Activated CD4-positive, alpha-beta T cell treated with anti-CD3 and anti-CD28 coated beads, Interleukin-10, Interleukin-2, amounts not matched to agents 100 ng/mL and 50 ng/mL, durations not matched to agents 16 hours and 8 hours (primary cell): ENCODE measurements around the gene KCNIP3.
"Not testable (repeated sequence)": the region's sequence is repeated elsewhere in the genome, so short reads cannot be mapped to it uniquely, and the experiment has no call there.

ENCODE experiments used
- DNase-seq: peaks from one replicate; pipeline ENCODE4 v3.0.0-alpha.2; 2020

KCNIP3 gene

DNA sequence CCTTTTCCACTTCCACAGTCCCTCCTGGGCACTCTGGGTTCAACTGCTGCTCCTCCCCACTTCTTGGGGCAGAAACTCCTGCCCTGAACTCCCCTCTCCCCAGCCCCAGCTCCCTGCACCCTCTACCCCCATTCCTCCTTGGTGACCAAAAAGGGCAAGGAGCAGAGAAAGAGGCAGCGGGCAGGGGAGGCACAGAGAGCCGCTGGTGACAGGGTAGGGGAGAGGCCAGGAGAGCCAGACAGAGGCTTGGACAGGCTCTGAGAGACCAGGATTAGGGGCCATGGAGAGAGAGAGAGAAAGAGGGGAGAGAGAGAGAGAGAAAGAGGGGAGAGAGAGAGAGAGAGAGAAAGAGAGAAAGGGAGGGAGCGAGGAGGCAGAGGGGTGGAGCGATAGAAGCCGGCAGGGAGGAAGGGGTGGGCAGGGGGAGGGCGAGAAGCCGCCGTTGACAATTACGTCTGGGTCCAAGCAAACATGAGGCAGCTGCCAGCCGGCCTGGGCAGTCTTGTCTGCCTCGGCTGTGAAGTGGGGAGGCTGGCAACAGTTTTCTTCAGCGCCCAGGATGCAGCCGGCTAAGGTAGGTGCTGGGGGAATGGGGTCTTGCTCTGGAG is at the start of gene KCNIP3:
KCNIP3 (plus strand) TSS at position 468 of the 608 bp plus-strand sequence; CDS start at position 560, 92 bp downstream.
- DNase-seq: no peak

DNA sequence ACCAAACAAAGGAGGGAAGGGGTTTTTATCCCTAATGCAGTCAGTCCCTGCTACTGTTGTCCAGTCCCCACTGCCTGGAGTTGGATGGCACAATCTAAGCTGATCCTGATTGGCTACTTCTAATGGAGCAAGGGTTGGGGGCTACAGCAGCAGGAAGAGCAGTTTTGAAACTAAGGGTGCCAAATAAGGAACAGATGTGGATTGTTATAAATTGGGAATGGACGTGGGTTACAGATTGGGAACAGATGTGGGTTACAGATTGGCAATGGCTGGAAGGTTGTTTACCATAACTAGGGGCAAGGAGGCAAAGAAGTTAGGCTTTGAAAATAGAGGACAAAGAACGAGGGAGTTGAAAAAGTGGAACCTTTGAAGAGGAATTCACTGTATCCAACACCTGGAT is 38.9 kb upstream of the KCNIP3 start:
- DNase-seq: no peak

DNA sequence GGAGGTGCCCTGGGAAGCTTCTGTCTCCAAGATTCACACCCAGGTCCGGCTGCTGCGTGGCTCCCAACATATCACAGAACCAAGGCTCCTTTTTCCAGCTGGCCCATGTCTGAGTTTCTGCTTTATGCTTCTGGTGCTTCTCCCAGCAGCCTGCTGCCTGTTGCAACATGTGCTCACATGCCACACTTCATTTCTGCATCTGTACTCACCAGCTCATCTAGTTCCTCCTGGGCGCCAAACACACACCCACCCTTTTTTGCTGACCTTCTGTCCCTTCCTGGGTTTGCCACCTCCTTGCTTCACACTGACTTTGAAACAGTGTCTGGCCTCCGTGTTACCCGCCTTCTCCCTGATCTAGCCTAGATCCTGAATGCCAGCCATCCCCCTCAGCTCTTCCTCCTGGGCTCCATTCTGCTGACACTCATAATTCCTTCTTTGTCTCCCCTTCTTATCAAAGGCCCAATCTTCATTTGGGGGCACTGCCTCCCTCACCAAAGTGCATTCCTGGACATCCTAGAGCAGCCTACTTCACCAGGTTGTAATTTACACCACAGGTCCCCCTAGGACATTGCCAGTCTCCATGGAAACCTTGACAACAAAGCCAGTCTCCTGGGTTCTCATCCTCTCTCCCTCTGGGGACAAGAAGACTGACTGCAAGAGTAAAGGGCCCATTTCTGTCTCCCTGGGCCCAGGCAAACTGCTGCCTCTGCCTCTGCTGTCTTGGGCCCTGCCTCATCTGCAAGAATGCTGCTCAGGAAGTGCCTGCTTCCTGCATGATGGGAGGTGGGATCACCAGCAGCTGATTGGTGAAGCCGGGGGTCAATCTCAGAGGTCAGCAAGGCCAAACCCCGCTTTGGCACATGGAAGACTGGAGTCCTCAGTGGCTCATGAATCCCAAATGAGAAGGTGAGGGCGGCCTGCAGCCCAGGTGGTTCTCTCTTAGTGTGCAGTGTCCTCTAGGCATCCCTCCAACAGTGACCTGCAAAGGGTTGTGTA is 36.8 kb upstream of the KCNIP3 start:
- no peak for DNase-seq

DNA sequence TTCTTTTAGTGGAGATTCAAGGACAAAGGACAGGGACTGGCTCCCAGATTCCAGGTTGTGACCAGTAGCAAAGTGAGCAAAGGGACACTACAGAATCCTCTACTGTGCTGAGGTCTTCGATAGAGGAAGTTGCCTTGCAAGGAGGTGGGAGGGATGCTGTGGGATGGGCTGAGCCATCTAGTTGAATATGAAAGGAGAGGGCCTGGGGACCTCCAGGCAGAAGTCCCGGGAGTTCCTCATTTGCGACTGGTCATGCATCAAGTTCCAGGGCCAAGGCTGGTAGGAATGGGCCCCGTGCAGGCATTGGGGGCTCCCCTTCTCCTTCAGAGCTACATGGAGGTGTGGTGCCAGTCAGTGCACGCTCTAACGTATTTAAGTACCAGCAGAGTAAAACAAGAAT is 35.5 kb upstream of the KCNIP3 start:
- no peak for DNase-seq

DNA sequence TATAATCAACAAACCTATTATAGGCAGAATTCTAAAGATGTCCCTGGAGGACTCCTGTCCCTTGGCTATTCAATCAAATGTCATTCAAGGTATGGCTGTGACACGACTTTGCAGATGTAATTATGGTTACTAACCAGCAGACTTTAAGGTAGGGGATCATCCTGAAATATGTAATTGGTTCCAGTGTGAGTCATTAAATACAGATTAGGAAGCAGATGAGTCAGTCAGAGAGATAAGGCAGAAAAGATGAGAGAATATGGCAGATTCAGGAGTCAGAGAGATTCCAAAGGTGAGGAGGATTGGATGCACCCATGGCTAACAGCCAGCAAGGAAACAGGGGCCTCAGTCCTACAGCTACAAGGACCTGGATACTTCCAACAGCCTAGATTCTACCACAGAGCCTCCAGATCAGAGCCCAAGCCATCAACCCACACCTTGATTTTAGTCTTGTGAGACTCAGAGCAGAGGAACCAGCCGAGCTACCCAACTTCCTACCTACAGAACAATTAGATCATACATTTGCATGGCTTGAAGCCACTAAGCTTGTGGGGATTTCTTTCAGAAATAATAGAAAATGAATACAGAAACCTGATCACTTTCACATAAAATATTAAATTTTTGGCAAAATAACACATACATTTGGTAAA is 34.1 kb upstream of the KCNIP3 start:
- DNase-seq: no peak

DNA sequence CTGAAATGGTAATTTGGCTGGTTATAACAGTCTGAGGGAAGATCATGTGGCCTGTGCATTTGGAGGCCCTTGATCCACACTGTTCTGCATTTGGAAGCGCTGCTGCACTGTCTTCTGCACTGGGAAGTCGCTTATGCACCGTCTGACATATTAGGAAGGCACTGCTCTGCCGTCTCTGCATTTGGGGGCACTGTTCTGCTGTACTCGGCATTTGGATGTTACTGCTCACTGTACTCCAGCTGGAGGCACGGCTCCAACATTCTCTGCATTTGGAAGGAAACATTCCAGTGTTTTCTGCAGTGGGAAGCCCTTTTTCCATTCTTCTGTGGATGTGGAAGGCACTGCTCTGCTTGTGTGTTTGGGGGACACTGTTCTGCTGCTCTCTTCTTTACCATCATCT is 32.5 kb upstream of the KCNIP3 start:
- DNase-seq: no peak

DNA sequence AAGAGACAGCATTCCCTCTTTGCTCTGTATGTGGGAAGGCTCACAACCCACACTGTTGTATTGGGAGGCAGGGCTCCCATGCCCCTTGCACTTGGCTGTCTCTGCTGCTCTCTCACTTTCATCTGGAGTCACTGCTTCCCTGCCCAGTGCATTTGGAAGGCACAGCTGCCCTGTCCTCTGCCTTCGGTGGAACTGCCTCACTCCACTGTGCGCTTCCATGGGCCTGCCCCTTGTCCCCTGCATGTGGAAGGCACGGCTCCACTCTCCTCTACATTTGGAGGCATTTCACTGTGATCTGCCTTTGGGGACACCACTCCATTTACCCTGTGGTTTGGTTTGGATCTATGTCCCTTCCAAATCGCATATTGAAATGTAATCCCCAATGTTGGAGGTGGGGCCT is 32.0 kb upstream of the KCNIP3 start:
- DNase-seq: no peak

DNA sequence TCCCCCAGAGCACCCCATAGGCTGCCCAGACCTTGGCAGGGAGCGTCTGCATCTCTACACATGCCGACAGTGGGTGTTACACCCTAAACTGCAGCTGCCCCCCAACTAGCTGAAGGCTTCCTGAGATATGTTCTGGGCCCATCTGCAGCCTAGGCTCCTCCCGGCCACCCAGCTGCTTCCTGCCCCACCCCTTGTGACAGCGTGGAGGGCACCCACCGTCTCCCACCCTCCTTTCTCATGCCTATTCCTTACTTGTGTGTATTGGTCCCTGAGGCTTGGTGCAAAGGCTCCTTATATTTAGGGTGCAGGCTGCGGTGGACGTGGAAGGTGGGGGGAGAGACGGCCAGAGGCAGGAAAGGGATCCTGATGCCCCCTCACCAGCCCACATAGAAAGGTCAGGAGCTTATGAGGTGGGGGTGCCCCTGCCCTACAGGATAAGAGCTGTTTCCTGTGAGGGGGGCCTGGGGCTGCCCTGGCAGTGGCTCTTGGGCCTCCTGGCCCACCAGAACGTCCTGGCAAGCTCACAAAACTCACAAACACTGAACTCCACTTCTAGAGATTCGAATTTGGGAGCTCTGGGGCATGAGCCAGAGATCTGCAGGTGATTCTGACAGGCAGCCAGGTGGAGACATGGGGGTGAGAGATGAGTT is 30.2 kb upstream of the KCNIP3 start:
- DNase-seq: no peak

DNA sequence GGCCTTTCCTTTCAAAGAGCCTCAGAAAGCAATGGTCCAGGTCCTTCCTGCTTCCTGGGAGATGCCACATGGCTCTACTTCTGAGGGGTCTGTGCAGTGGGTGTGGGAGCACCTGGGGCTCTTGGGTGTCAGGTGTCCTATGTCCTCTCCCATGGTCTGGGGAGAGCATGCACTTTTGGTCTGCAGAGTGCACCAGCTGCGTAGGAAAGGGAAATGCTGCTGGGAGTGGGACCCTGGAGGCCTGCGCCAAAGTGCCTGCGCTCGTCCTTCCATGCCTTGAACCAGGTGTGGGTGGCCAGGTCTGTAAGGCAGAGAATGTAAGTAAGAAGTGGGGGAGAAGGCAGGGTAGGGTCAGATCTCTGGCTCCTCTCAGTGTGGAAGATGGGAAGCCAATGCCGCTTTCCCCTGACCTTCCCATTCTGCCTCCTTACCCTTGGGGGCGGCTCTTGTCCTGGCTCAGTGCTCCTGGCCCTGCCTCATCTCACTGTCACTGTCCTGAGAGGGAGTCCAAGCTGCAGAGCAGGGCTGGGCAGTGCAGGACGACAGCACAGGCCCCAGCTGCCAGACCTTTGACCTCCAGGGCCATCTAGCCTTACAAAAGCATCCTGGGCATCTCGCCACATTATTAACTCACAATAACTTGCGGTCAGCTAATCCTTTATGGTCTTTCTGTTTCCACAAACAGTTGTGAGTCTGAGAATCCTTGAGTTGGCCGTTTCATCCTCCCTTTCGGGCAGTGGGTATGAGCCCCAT is 29.5 kb upstream of the KCNIP3 start:
- no peak for DNase-seq

DNA sequence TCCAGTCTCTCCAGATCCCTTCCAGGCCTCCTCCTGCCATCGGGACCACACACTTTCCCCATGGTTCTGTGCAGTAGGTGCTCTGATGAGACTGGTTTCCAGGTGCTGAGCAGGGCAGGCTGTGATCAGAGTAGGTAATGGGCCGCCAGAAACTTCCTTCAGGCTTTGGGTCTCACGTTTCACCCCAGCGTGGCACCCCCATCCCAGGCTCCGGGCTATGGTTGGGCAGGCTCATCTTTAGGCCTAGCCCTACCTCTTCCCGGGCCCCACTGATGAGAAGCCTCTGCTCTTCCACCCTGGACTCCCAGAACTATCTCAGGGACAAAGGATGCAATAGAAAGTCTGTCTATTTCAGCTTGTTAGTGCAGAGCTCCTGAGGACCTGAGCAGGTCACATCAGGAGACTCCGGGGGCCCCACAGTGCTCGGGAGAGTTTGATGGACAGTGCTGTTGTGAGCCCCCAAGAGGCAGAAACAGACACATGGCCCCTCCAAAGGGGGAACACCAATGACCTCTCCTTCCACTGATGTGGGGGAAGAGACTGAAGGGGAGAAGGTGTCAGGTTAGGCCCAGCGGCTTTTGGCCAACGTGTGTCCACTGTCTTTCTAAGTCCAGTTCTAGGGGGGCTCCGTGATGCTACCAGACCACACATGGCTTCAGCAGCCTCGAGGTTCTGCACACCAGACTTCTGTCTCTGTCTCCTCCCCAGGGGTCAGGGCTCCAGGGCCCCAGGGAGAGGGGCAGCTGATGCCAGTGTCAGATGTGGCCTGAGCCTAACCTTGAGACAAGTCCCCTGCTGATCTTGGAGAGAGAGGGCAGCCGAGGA is 28.7 kb upstream of the KCNIP3 start:
- DNase-seq: no peak

DNA sequence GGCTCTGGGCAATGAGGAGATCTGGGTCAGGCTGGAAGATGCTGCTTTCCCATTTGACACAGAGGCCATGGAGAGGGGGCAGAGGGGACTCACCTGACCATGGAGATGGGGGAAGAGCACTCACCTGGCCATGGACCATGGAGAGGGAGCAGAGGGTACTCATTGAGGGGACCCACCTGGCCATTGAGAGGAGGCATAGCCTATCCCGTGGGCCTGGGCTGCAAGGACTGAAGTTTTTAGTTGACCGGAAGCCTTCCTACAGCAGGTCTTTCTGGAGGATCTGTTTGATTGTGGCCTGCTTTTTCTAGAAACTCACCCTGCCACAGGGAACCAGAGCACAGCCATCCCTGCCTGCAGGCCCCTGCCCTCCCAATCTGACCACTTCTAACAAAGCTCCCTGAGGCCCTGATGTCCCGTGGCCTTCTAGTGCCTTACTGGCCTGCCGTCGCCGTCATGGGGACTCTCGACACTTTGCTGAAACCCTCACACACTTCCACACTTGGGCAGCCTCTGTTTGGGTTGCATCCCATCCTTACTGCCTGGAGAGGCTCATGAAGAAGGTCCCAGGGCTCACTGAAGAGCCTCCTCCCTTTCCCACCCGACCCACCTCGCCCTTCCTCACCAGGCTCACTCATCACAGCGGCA is 28.0 kb upstream of the KCNIP3 start:
- no peak for DNase-seq

DNA sequence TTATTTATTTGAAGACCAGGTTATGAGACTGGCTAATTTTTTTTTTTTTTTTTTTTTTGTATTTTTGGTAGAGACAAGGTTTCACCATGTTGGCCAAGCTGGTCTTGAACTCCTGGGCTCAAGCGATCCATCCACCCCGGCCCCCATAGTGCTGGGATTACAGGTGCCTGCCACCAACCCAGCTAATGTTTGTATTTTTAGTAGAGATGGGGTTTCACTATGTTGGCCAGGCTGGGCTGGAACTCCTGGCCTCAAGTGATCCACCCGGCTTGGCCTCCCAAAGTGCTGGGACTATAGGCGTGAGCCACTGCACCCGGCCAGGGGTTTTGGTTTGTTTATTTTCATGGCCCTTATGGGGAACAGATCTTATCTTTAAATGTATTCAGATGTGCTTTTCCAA is 27.4 kb upstream of the KCNIP3 start:
- DNase-seq: not testable (repeated sequence)

DNA sequence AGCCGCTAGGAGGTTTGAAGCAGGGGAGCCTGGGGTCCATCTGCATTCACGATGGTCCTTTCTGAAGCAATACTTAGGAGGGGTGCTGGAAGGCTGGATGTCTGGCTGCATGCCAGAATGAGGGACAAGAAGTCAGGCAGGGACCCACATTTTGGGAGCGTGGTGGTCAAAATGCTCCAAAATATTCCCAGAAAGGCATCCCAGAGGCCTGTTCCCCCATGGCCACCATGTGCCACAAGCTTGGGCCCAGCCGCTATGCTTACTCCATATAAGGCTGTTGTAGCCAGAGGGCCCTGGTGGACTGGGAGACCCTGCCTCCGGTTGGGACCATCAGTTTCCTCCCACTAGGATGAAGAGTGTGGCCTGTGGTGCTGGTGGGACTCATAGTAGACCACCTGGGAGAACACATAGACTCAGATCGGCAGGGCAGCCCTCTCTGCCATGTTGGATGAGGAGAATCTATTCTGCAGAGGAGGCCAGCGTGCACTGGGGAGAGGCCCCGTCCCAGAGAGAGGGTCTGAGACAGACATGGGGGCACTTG is 26.5 kb upstream of the KCNIP3 start:
- no peak for DNase-seq

DNA sequence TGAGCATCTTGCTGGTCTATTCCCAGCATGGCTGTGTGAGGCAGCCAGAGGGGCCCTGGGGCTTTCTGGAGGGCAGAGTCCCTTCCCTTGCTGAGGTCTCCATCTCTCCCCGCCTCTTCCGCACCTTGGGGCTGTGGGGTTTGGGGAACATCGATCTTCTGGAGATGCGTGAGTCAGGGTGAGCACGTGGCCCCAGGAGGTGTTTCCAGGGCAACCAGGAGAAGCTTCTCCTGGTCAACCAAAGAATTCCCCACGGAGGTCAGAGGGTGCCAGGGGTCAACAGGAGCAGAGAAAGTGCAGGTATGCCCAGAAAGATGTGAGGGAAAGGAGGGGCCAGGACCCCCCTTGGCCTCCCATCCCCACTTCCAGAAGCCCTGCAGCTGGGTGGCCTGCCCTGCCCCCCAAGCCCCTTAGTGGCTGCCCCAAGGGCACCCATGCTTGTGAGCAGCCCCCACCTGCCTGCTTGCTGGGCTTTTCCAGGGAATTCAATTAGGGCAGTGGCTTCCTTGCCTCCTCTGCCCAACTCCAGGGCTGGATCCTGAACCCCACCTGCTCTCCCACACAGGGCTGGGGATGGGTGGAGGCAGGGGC is 25.7 kb upstream of the KCNIP3 start:
- no peak for DNase-seq

DNA sequence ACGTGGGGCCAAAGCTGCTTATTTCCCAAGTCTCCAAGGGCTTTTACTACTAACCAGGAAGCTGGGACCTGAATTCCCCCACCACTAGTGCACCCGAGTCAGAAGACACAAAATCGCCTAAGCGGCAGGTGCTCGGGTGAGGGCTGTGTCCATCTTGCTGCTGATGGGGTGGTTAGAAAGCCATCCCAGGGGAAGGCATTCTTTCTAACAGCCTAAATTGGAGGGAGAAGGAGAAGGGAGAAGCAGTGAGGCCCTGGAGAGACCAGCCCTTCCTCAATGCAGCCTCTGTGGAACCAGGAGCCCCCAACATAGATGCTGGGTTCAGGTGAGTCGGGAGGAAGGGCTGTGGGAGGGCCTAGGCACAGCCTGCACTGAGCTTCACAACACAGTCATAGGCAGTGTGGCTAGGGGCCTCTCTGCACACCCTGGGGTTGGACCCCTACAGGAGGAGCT is 24.8 kb upstream of the KCNIP3 start:
- DNase-seq: no peak

DNA sequence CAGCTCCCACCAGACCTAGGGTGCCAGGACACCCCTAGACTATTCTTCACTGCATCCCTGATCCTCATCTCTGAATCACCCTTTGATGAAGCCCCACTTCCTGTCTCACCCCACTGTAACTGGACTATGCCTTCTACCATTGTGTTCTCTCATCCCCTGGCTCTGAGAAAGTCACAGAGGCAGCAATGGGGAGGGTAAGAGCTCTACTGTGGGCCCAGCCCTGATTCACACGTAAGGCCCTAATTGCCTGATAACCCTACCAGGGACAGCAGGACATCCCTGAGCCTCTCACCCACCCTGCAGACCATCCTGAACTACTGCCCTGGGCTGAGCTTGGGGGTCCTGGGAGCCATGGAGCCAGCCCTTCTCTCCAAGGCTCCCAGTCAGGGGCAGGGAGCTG is 24.4 kb upstream of the KCNIP3 start:
- DNase-seq: no peak

DNA sequence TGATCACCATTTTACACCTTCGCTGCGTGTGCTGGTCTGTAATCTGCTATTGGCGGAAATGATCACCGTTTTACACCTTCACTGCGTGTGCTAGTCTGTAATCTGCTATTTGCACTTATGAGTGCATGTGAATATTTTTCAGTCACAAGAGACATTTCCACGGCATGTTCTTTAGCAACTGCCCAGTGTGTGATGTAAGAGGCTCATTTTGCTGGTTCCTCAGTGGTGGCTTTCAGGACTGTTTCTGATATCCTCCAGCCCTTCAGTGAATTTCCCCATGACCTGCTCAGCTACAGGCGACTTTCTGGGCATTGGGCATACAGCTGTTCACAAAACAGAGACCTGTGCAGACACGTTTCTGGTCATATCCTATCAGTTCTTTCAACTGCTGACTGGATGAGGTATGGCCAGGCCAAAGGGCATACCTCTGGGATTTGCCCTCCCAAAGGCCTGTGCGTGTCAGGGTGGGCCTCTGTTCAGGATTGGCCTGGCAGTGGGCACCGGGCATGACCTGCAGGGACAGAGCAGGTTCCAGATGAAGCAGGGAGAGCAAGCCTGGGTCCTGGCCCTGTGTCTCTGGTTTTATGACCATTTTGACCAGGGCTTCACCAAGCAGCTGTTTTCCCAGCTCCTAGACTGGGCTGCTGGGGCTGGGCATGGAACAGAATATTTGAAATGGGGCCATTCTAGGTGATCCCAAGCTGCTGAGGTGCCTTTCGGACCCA is 23.4 kb upstream of the KCNIP3 start:
- DNase-seq: no peak

DNA sequence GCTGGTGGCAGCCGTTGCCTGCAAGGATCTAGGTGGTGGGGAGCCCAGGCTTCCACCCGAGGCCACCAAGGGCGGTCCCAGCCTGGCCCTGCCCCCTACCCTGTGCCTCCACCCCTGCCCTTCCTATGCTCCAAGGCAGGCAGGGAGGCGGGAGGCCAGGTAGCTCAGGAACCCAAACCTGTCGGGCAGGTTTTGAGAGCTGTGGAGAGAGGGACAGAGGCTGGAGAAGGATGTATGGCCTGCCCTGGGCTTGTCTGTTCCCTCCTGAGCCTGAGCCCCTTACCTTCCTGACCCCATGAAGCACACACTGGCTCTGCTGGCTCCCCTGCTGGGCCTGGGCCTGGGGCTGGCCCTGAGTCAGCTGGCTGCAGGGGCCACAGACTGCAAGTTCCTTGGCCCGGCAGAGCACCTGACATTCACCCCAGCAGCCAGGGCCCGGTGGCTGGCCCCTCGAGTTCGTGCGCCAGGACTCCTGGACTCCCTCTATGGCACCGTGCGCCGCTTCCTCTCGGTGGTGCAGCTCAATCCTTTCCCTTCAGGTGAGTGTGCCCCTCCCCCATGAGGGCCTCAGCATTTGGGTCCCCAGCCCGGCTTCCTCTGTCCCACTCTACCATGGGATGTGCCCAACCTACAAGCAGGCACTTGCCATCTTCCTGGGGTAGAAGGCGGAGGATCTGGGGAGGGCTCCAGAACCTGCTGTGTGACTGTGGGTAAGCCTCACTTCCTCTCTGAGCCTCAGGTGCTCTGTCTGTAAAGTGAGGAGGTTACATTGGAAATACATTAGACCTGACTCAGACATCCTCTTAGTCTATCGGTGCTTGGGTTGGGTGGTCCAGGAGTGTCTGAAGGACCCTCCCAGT is 22.6 kb upstream of the KCNIP3 start, which contains the start of gene PROM2:
PROM2 (plus strand) TSS at position 159 of the 860 bp plus-strand sequence; CDS start at position 296, 137 bp downstream.
- DNase-seq: no peak
